AG08395 (cell line): ENCODE data around the gene TAF5L.
A peak's percentile ranks its signal among the peaks of the same experiment; 100 is the strongest.

Experiments used
- DNase-seq: peaks from one replicate; pipeline ENCODE4 v3.0.0; 2012; ENCODE audit warnings: mixed read lengths, low spot score

The TAF5L gene

DNA sequence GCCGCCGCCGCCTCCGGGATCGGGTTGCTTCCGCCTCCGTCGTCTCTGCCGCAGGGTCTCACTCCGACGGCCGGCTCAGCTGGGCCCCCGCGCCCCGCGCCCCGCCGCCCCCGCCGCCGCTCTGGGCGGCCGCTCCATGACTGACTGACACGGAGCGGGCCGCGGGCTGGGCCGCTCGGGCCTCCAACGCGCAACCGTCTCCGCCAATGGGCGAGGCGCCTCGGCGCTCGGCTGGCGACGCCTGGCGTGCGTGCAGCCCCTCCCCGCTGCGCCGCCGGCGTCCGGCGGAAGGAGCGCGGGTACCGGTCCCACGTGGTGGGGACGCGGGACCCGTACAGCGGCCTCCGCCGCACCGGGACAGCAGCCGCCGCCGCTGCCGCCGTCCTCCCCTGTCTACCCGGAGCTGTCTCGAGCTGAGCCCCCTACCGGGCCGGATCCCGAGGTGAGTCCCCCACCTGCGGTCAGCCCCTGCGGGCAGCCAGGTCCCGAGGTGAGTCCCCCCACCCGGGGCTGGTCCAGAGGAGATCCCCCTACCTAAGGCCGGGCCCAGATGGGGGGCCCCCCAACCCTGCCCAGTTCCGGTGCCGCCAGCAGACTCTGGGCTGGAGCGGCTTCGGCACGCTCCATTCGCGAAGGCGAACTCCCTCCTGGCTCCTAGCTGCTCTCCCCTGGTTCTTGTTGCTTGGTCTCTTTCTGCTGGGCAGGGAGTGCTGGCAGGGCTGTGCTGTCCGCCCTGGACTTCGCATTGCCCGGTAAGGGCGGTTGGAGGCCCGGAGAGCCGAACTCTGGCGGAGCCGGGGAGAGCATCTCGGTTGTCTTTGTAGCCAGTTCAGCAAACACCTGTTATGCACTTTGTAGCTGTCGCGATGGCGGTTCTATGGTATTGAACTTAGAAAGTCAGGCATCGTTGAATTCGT lies at the start of gene TAF5L, which contains the start of gene URB2:
TSS of gene TAF5L (minus strand) at position 208 of the 917 bp plus-strand sequence. CDS start 11,640 bp downstream, outside the sequence.
TSS of gene URB2 (plus strand) at position 333 of the 917 bp plus-strand sequence. CDS start 1,387 bp downstream, outside the sequence.
- peak; percentile 96 for DNase-seq

DNA sequence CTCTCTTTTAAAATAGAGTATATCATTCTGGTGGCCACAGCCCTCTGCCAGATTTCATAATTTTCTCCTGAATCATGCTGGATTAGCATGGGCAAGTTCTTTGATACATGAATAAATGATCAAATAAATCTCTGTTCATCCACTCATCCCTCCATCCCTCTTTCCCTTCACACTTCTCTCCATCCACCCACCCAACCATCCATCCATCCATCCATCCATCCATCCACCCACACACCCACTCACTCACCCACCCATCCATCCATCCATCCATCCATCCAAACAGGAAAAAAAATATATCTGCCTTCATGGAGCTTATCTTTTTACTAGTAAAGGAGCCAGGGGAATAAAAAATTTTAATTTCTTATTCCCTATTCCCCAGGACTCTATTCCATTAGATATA lies 49.5 kb upstream of the TAF5L start:
- no peak for DNase-seq

DNA sequence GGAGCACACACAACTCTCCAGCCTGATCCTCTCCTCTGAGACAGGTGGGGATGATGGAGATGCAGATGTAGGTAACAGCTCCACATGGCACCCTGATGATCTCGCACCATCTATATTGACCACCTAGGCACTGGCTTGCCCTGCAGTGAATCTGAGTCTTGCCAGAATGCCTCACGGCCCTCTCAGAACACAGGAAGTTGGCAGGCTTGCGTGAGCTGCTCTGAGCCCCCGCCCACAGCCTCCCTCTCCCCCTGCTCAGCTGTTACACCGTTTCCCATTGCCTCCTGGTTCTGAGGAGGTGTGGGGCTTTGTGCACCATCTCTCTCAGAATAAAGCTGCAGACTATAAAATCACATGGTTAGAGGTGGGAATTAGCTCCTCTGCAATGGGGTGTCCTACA lies 48.1 kb upstream of the TAF5L start:
- no peak for DNase-seq

DNA sequence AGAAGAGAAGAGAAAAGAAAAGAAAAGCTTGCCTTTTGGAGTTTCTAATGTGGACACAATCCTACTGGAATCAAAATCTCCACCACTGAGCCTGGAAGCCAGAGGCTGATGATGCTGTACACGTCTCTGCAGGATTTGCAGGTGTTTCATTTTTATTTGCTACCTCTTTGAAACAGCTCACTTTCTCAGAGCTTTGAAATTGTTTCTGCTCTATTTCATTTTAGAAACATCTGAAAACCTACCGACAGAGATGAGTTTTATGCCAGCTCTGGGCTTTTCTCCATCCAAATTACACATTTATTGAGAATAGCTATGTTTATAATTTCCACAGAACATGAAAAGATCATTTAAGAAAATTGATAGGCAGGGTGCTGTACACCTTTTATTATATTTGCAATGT lies 46.3 kb upstream of the TAF5L start:
- DNase-seq, result no peak

DNA sequence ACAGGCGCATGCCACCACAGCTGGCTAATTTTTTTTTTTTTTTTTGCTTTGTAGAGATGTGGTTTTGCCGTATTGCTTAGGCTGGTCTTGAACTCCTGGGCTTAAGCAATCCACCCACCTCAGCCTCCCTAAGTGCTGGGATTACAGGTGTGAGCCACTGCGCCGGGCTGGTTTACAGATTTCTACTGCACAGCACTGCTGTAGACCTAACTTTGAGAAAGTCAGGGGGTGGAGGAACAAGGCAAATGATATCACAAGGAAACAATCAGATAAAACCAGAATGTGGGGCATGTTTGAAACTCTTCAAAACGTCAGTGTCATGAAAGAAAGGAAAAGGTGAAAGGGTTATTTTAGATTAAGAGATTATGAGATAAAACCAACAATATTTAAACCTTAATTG lies 45.4 kb upstream of the TAF5L start:
- DNase-seq, result no peak

DNA sequence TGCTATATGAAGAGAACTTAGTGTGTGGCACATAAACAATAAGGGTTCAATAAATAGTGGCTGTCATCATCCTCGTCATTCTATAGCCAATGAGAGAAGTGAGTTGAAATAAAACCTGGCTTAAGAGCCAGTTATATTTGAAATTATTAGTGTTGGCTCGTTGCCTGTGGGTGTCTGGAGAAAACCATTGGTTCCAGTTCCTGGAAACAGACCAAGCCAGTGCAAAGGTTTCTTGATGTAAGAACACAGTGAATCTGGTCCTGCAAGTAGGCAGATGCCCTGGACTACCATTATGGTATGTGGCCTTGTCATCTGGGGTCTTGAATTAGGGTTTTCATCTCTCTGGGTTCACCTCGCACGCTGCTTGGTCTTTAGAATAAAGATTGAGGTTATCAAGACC lies 43.4 kb upstream of the TAF5L start:
- DNase-seq, result no peak

DNA sequence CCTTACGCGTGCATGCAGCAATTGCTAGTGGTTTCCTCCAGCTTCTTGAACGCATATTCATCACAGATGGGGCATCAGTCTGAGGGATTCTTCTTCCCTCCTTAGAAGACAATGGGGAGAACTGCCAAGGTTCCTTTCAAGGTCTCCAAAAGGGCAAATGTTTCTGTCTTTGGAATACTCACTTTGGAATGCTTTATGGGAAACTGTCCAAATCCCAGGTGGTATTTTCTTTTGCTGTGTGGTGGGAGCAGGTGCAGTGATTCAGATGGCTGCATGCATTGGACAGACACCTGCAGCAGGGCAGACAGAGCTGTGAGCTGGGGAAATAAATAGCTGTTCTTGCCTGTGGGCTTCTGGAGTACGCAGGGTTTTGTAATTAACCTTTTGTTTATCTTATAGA lies 40.7 kb upstream of the TAF5L start:
- no peak for DNase-seq

DNA sequence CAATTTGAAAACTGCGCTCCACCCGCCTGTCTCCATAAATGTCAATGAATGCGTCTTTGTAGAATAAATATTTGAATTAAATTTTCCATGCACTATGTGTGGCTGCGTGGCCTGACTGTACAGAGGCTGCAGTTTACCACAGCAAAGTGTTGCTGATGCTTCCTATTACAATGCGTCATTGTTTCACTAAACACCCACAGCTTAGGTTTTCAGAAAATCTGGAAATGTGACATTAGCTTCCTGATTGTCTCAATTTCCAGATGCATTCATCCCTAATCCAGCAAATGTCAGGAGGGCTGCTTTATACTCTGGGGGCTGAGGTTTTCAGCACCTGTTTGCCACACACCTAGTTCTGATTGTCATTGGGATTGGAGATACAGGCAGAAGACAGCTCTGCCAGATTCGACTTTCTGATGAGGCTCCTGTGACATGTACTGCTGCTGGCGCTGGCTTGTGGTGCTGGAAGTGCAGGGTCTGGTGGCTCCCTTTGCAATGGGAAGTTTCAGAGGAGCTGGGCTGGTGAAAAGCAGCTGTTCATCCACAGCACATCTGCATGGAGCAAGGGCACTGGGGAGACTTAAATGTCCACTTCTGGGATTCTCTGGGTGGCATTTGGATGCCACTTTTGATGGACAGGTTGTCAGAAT lies 40.1 kb upstream of the TAF5L start:
- no peak for DNase-seq

DNA sequence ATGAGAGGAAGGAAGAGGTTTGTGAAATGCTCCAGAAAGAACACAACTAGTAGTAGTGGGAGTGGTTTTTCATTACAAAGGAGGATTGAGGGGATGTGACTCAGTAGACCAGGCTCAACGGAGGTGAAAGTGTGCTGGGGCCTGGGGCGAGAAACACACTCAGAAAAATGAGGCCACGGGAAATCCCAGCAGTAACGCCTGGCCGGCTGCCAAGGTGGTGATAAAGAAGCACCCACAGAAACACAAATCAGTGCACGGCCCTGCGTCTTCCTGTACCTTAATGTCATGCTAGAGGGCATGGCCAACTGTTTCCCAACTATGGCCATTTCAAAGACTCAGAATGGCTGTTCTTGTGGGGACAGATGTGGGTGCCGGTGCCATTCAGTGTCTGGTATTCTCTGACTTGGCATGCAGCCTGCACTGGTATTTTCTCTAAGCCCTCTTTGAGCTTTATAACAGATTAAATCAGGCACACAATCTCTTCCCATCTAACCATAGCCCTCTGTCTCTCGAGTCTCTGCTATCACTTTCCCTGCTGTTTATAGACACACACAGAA lies 38.3 kb upstream of the TAF5L start:
- no peak for DNase-seq

DNA sequence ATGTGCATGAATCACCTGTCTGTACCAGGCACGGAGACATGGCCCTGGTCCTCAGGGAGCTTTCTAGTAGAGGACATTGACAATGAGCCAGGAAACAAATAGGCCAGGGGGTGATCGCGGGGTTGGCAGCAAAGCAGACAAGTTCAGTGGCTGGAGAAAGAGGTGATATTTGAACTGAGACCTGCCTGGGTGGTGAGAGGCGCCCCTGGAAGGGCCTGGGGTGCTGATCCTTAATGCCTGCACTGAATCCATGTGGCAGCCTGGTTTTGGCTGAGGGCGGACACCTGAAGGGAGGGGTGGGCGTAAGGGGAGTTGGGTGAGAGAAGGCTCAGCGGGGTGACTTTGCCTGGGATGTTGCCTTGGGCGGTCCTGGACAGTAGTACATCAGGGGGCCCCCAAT lies 36.0 kb upstream of the TAF5L start:
- no peak for DNase-seq

DNA sequence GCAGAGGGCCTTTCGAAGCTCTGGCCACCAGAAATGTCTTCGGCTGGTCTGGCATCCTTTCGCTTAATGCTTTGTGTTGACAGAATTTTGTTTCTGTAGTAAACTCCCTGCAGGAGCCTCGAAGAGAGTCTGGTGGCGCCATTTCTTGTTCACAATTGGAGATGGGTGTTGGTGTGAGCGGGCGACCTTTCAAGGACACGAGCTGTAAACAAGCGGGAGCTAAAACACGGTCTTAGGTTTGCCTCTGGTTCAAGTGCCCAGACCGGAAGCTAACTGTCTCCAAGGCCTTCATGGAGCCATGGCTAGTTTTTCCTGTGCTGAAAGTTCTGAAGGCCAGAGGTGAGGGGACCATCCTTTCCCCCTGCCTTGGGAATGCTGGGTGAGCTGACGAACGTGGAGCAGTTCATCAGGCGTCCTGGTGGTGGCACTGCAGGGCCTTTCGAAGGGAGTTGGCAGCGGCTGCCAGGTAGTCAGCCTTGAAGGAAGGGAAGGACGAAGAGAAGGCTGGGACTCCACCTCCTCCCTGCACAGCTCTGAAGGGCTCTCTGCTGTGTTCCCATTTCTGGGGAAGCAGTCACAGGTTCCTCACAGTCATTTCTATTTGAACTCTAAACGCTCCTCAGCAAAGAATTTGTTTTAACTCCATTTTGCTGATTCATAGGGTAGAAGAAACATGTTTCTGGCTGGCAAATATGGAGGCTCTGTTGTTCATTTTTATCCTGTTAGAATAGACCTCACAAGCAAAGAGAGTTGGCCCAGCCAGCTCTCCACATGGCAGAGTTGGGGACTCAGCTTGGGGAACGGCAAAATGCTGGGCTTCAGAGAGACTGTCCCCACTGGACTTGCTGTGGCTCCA lies 35.3 kb upstream of the TAF5L start:
- DNase-seq, result peak; percentile 92

DNA sequence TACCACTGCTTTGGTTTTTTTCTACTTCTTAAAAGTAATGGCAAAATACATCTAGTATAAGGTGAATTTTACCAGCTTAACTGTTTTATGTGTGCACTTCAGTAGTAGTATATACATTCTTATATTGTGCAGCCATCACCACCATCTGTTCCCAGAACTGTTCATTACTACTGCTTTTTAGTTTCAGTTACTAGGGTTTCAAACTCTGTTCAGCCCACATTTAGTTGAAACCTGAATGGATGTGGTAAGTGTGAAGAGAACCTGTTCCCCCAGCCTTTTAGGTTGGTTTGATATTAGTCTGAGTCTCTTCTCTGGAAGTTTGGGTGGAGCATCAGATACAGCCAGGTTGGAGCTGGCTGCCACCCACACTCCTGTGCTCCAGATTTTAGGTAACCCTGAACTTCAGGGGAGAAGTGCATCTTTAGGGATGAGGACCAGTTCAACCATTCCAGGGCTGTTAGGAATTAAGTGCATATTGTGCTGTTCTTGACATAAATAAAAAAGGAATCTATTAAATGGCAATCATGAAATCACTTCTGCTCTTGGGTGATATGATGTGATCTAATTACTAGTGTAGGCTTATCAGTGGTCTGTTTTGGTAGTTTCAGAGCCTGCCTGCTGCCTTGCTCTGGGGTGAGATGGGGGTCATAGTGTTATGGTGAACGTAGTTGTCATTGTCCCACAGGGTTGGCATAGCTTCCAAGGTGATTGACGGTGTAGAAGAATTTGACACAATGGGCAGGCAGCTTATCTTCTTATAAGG lies 32.3 kb upstream of the TAF5L start:
- DNase-seq, result no peak

DNA sequence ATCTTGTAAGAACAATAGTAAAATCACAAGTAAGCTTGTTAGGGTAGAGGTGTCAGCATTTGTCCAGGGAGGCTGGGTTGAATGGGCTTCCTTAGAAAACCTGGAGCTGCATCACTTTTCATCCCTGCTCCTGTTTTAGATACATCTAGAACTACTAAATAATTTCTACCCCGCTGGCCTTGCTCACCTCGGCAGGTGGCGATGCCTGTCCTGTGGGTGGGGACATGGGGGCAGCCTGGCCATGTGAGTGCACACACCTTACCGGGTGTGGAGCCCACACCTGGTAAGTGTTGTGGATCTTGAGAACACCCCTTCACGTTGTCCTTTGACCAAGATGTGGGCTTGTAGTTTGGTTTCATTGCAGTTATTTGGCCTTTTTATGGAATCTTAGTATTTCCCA lies 29.9 kb upstream of the TAF5L start:
- no peak for DNase-seq

DNA sequence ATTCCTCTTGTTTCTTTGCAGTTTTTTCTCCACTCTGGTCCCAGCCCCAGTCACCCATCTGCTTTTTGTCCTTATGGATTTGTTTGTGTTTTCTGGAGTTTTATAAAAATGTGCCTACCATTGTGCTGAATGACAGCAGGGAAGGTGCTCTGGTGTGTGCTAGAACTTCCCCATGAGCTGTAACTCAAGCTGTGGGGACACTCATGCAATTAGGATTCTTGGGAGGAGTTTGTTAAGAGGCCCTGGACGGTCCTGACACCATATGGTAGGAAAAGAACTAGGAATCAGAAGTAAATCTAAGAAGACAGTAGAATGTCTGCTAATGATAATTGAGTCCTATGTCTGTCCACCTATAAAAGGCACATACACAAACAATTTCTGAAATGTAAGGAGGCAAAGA lies 27.5 kb upstream of the TAF5L start:
- DNase-seq, result no peak

DNA sequence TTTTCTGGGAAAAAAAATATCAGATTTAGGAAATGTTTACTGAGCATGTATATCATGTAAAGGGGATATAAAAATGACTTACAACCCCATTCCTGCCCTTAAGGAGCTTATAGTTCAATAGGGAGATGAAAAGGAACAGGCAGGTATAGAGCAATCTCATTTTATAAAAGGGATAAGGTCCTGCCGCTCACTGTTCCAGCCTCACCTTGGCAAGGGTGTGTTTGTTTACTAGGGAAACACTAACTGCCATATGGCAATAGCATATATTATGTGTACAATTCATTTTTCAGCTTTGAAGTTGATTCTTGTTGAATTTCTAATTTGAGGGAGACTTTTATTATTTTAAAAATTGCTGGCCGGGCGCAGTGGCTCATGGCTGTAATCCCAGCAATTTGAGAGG lies 25.6 kb upstream of the TAF5L start:
- DNase-seq, result no peak

DNA sequence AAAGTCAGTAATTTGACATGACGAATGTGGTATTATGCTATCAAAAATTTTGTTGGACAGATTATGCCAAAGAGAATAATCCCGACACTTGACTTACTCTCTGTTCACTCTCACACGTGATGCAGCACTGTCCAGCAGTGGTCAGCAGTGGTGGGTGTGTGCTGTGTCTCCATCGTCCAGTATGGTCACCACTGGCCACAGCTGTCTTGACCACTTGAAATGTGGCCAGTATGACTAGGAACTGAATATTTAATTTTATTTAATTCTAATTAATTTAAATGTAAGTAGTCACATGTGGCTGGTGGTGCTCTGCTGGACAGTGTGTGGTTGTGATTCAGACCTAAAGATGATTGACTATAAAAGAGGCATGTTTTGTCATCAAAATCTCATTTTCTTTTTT lies 24.1 kb upstream of the TAF5L start:
- DNase-seq, result no peak

DNA sequence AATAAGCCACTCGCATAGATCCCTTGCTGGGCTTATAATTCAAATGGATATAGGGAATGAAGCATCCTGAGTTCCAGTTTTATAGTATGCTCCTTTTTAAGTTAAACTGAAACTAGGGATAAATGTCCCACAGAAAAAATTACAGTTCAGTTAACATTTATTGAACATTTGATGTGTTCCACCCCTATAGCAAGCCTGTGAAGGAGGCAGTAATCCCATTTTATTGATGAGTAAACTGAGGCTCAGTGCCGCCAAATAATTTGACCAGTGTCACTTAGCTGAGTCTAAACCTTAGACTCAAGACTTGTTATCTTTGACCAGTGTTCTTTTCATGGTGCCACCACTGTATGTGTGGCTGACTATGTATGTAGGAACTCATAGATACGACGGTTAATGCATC lies 22.5 kb upstream of the TAF5L start:
- no peak for DNase-seq

DNA sequence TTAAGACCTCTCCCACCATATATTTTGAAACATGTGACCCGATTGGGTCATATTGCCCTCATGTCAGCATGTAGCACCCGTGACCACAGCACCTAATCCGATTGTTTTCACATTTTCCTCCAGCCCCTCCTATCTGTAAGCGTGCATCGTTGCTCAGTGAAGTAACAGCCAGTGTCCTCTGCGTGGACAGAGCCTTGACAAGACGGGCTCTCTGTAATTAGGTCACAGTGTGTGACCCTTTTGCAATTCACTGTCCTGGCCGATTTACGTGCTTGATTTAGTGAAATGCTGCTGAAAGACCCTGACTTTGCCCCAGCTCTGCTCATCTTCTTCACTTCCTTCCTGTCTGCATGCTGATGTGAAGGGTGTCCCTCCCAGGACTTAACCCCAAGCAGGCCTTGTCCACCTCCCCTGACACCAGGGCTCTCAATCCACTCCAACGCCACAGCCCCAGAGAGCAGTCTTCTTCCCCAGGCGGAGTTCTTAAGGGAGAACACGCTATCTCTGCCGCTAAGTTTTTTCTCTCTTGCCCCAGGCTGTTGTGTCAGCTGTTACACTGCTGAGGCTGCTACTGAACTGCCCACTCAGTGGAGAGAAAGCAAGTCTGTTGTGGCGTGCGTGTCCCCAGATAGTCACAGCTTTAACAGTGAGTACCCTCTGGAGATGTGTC lies 19.5 kb upstream of the TAF5L start:
- DNase-seq, result no peak

DNA sequence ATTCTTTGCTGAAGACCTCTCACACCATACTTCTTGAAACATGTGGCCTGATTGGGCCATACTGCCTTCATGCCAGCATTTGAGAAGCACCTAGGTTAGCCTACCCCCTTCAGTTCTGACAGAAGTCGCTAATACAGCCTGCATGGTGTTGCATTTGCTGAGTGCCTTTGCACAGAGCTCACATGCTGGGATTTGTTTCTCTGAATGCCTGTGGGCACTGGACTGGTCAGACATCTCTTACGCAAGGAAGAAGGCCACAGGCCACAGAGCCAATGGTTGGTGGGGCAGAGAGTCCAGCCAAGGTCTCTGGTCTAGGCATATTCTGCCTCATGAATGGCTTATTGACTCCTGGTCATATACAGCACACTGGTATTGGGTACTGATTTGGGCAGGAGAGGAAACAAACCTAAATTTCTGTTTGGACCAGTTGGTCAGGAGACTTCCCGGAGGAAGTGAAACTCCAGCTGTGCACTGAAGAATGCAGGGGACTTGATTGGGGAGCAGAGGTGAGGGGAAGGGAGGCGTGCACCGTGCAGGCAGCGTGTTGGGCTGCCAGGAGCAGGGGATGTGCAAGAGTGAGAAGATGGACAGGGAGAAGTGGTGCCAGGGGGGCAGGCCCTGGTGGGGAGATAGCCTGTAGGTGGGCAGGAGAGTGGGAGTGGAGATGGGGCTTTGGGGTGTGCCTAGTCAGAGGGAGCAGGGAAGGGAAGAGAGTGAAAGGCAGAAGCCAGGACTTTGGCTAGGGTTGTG lies 18.2 kb upstream of the TAF5L start:
- DNase-seq, result no peak

DNA sequence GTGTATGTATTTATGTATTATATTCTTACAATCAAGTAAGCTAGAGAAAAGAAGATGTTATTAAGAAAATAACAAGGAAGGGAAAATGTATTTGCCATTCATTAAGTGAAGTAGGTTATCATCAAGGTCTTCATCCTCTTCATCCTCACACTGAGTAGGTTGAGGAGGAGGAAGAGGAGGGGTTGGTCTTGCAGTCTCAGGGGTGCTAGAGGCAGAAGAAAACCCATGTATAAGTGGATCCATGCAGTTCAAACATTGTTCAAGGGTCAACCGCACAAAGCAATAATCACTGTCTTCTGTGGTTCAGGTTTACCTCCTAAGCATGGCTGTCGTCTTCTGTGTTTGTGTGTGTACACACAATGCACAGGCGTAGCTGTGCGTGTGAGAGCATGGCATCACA lies 17.0 kb upstream of the TAF5L start:
- DNase-seq, result no peak
